ENCODE data around the gene ZNF343. TPM values are rescaled to one million over a fixed set of nuclear protein-coding genes. Genes with fewer than 3 reads are reported as not detected.

ZNF343 gene
- total and polyA plus RNA-seq, 2 donors (not counting 3 experiments of a cell fraction or from before 2014, with no cell fraction given), result 4.7 to 7.9 TPM

DNA sequence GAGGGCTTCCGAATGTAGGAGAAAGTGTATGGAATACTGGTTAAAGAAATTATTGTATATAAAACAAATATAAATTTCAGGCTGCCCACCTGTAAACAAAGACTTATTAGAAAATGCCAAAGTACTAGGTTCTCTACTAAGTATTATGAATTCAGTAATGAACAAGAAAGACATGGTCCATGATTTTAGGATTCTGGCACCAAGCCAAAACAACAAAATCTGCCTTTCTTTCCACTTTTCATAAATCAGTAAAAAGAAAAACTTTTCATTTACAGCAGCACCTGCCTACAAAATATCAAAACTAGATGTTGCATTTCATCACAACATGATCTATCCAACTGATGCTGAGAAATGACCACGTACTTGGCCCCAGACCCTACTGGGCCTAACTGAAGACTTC is 23.6 kb downstream of the ZNF343 start:
- Histone ChIP-seq H3K79me2 (ENCODE audit: control insufficient read depth, insufficient read depth, low read length) (no peaks in the 10 kb centered on the region), H3K4me3 (replicated peaks in 1 of 3; ENCODE audit: insufficient read depth in 1 of 3, low read depth in 1 of 3, low read length in 3 of 3) (no peak overlapping the region), H3K9me1 (replicated peaks; ENCODE audit: control insufficient read depth, extremely low read depth, insufficient read depth, low read length) (no peaks in the 10 kb centered on the region), H2AFZ (ENCODE audit: low read depth, low read length) (no peak overlapping the region), H3K27ac (ENCODE audit: insufficient read depth, low read depth, low read length) (no peak overlapping the region), H3K36me3 (ENCODE audit: control insufficient read depth in 2 of 2, extremely low read depth in 1 of 2, insufficient read depth in 2 of 2, low read length in 2 of 2) (peaks cover 10 to 21% of the 10 kb centered on the region in 2 experiments), H4K20me1 (replicated peaks; ENCODE audit: control insufficient read depth, extremely low read depth, insufficient read depth, low read length) (no peaks in the 10 kb centered on the region), H3K4me1 (ENCODE audit: control insufficient read depth, extremely low read depth, insufficient read depth, low read length) (no peaks in the 10 kb centered on the region), H3K9ac (replicated peaks; ENCODE audit: extremely low read depth, insufficient read depth, low read length) (no peak overlapping the region), H3K4me2 (ENCODE audit: insufficient read depth, low read length) (no peak overlapping the region), H3K27me3 (ENCODE audit: control insufficient read depth in 2 of 2, insufficient read depth in 2 of 2, low read length in 2 of 2) (no peaks in the 10 kb centered on the region), H3K9me3 (replicated peaks; ENCODE audit: control insufficient read depth, insufficient read depth, low read length) (no peaks in the 10 kb centered on the region)
- DNase-seq (ENCODE audit: low read depth, low spot score) (no peak), FAIRE-seq (no peak)
- ChIA-PET POLR2A (no interaction called here), CTCF (interaction anchor here (1.3 kb wide), 1 partner anchor 37 kb away, joined by 4 read pairs; no protein-coding TSS in a partner anchor)
- dilution Hi-C loops (cut with MboI; ENCODE audit: extremely low pct_ligation_motif_present, low sequenced_read_pairs), result no loop called here
- intact Hi-C loops (cut with micrococcal nuclease), result no loop called here
- no TSS peak for BruUV-seq (replicated peaks)
- TF ChIP-seq POLR2AphosphoS5 (IDR thresholded peaks at IDR 0.05; ENCODE audit: insufficient read depth, low read depth, low read length) (no peak), JUN (IDR thresholded peaks at IDR 0.05; ENCODE audit: borderline replicate concordance, insufficient read depth, insufficient read length, low read depth) (no peak), FOS (IDR thresholded peaks at IDR 0.05; ENCODE audit: borderline replicate concordance, insufficient read depth, low read length) (no peak), GATA2 (IDR thresholded peaks at IDR 0.05; ENCODE audit: insufficient read depth, insufficient read length, low read depth, low read length) (no peak), EZH2 (IDR thresholded peaks at IDR 0.05; ENCODE audit: borderline replicate concordance, low read depth, low read length, severe bottlenecking) (no peak), POLR2A (IDR thresholded peaks at IDR 0.05; ENCODE audit: low read depth, low read length) (no peak), MYC (IDR thresholded peaks at IDR 0.05; ENCODE audit: low read depth, low read length) (no peak)
- TF ChIP-seq, protein P1, sequence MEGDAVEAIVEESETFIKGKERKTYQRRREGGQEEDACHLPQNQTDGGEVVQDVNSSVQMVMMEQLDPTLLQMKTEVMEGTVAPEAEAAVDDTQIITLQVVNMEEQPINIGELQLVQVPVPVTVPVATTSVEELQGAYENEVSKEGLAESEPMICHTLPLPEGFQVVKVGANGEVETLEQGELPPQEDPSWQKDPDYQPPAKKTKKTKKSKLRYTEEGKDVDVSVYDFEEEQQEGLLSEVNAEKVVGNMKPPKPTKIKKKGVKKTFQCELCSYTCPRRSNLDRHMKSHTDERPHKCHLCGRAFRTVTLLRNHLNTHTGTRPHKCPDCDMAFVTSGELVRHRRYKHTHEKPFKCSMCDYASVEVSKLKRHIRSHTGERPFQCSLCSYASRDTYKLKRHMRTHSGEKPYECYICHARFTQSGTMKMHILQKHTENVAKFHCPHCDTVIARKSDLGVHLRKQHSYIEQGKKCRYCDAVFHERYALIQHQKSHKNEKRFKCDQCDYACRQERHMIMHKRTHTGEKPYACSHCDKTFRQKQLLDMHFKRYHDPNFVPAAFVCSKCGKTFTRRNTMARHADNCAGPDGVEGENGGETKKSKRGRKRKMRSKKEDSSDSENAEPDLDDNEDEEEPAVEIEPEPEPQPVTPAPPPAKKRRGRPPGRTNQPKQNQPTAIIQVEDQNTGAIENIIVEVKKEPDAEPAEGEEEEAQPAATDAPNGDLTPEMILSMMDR (IDR thresholded peaks at IDR 0.05; ENCODE audit: extremely low read depth in 1 of 2, insufficient read depth in 1 of 2, low read depth in 1 of 2, low read length in 2 of 2), result no peak
- TF ChIP-seq, protein P2, sequence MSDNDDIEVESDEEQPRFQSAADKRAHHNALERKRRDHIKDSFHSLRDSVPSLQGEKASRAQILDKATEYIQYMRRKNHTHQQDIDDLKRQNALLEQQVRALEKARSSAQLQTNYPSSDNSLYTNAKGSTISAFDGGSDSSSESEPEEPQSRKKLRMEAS (IDR thresholded peaks at IDR 0.05; ENCODE audit: insufficient read depth, insufficient read length), result no peak
